C4-2B (cell line): Measurements from ENCODE around the gene CCL18.
"Not testable (repeated sequence)": the region's sequence is repeated elsewhere in the genome, so short reads cannot be mapped to it uniquely, and the experiment has no call there.

ENCODE experiments used
- CTCF ChIP-seq: fragments of 450-650 bp; conservative IDR thresholded peaks from 2 replicates; pipeline ENCODE4 v1.5.1; 2017; ENCODE audit warnings: mild to moderate bottlenecking
- ZFX ChIP-seq: fragments of 450-650 bp; IDR thresholded peaks from 2 replicates; pipeline ENCODE4 v1.6.1; 2017

- not testable (repeated sequence) for TF ChIP-seq CTCF, ZFX
These were observed 28.6 kb downstream of the CCL18 start for GRCh38 chr17:36092715-36093114.
